ENCODE data around the gene SCTR. TPM values are rescaled to one million over a fixed set of nuclear protein-coding genes. Genes with fewer than 3 reads are reported as not detected.

Gene SCTR
- not detected in 2 replicates for total RNA-seq

GRCh38 chr2:119523952-119524694, at the start of gene SCTR:
SCTR (minus strand) TSS chr2:119524483; CDS start chr2:119524226, 257 bp downstream.

GRCh38 chr2:119544075-119544938, 20.0 kb upstream of the SCTR start, which contains the start of gene CFAP221:
CFAP221 (plus strand) TSS chr2:119544449; CDS start chr2:119546132, 1,683 bp downstream.

GRCh38 chr2:119431155-119431975, 92.9 kb downstream of the SCTR start, which contains the start of gene TMEM37:
TMEM37 (plus strand) TSS chr2:119431854; CDS start chr2:119431904, 50 bp downstream.

Other genes starting within 250 kb of the SCTR start
- 17.6 and 18.0 TPM in 2 replicates for gene C2orf76, start 157.6 kb downstream of the SCTR start, total RNA-seq
- gene DBI, start 157.5 kb downstream of the SCTR start, total RNA-seq, result 133 and 164 TPM in 2 replicates
- 0.13 TPM in 1 of 2 replicates, not detected in the other for gene TMEM37, start 92.6 kb downstream of the SCTR start, total RNA-seq
- 0.26 and 0.37 TPM in 2 replicates for gene CFAP221, start 20.0 kb upstream of the SCTR start, total RNA-seq
- 4.2 and 4.3 TPM in 2 replicates for gene TMEM177, start 154.7 kb upstream of the SCTR start, total RNA-seq
- gene PTPN4, start 235.4 kb upstream of the SCTR start, total RNA-seq, result 21.1 and 24.9 TPM in 2 replicates

All from aortic smooth muscle cell (primary cell).